Stimulated activated CD4-positive, alpha-beta T cell treated with anti-CD3 and anti-CD28 coated beads, TNF-alpha, amount 100 ng/mL, for 1 hour (primary cell): ENCODE measurements around the gene MBOAT2.
"Not testable (repeated sequence)": the region's sequence is repeated elsewhere in the genome, so short reads cannot be mapped to it uniquely, and the experiment has no call there.

ENCODE experiments used
- DNase-seq, 3 donors: peaks; one replicate each; pipeline ENCODE4 v3.0.0-alpha.2; 2020; ENCODE audit warnings: low read depth in 3 of 3, low spot score in 1 of 3

MBOAT2 gene

GRCh38 chr2:8962890-8963289, 40.6 kb downstream of the MBOAT2 start:
- no peak for DNase-seq

GRCh38 chr2:8957628-8958027, 45.9 kb downstream of the MBOAT2 start:
- DNase-seq: no peak

GRCh38 chr2:8956774-8957173, 46.7 kb downstream of the MBOAT2 start:
- no peak for DNase-seq

- no peak for DNase-seq
Observed at GRCh38 chr2:8954990-8955389, 48.5 kb downstream of the MBOAT2 start.

GRCh38 chr2:8953525-8953924, 50.0 kb downstream of the MBOAT2 start:
- DNase-seq: no peak

- no peak for DNase-seq
Observed at GRCh38 chr2:8939486-8940114, 63.9 kb downstream of the MBOAT2 start.

GRCh38 chr2:8938384-8938783, 65.1 kb downstream of the MBOAT2 start:
- no peak for DNase-seq

GRCh38 chr2:8935982-8936381, 67.5 kb downstream of the MBOAT2 start:
- no peak for DNase-seq

- no peak for DNase-seq
Observed at GRCh38 chr2:8934338-8934737, 69.1 kb downstream of the MBOAT2 start.

GRCh38 chr2:8932702-8933101, 70.8 kb downstream of the MBOAT2 start:
- DNase-seq: no peak

- not testable (repeated sequence) for DNase-seq
Observed at GRCh38 chr2:8930185-8930584, 73.3 kb downstream of the MBOAT2 start.

- DNase-seq: no peak
Observed at GRCh38 chr2:8929128-8929527, 74.4 kb downstream of the MBOAT2 start.

GRCh38 chr2:8927510-8928455, 75.7 kb downstream of the MBOAT2 start:
- no peak for DNase-seq

GRCh38 chr2:8926356-8926755, 77.1 kb downstream of the MBOAT2 start:
- no peak for DNase-seq

- DNase-seq: no peak
Observed at GRCh38 chr2:8925411-8925810, 78.1 kb downstream of the MBOAT2 start.

- DNase-seq: no peak
Observed at GRCh38 chr2:8923183-8923582, 80.3 kb downstream of the MBOAT2 start.

GRCh38 chr2:8922431-8922830, 81.1 kb downstream of the MBOAT2 start:
- DNase-seq: no peak

- DNase-seq: no peak
Observed at GRCh38 chr2:8918412-8918811, 85.1 kb downstream of the MBOAT2 start.

- no peak for DNase-seq
Observed at GRCh38 chr2:8915941-8916340, 87.5 kb downstream of the MBOAT2 start.

GRCh38 chr2:8913767-8914166, 89.7 kb downstream of the MBOAT2 start:
- DNase-seq: not testable (repeated sequence)

GRCh38 chr2:8907764-8908288, 95.7 kb downstream of the MBOAT2 start:
- no peak for DNase-seq

- not testable (repeated sequence) for DNase-seq
Observed at GRCh38 chr2:8903924-8904323, 99.6 kb downstream of the MBOAT2 start.
